Endothelial cell of umbilical vein (primary cell): ENCODE measurements around the gene PVRIG. TPM values are rescaled to one million over a fixed set of nuclear protein-coding genes. Genes with fewer than 3 reads are reported as not detected.

ENCODE experiments used
- BruUV-seq: library from RNA; stranded (reverse); fragments of 400-500 nt; replicated peaks from 2 replicates; lab custom pipeline; 2021; lab: Mats Ljungman, UMichigan
- CTCF ChIA-PET: fragments of 300-600, 350-600 bp; sonication (Branson Sonifier 250); formaldehyde crosslinking; loops from one replicate; lab custom pipeline; 2021; ENCODE audit warnings: antibody characterized with exemption, inconsistent platforms; lab: Charles Lee
- POLR2A ChIA-PET: fragments of 300-600, 350-600 bp; sonication (Branson Sonifier 250); formaldehyde crosslinking; loops from one replicate; lab custom pipeline; 2021; ENCODE audit warnings: antibody characterized with exemption, inconsistent platforms; lab: Charles Lee
- DNase-seq: peaks from one replicate; pipeline ENCODE4 v3.0.0-alpha.2; 2011; ENCODE audit warnings: low read depth, low spot score
- FAIRE-seq: peaks from 2 replicates; lab custom pipeline; 2011; peaks lifted over from hg19 to GRCh38; lab: Jason Lieb, UNC
- H2AFZ ChIP-seq: 2 replicates; pipeline ENCODE4 v1.6.0; 2012; ENCODE audit warnings: low read depth, low read length, control low read depth, inconsistent platforms
- H3K27ac ChIP-seq: 2 replicates; pipeline ENCODE4 v1.5.1; 2011; ENCODE audit warnings: low read depth, mild to moderate bottlenecking, control low read depth, low read length, moderate library complexity; ENCODE audit not compliant: insufficient read depth
- H3K27me3 ChIP-seq, 2 experiments: 2 replicates each; pipeline versions ENCODE4 v1.6.0 to v1.6.1; 2011; ENCODE audit warnings: low read length in 2 of 2, mixed read lengths in 1 of 2; ENCODE audit not compliant: control insufficient read depth in 2 of 2, insufficient read depth in 2 of 2
- H3K36me3 ChIP-seq, 2 experiments: 2 replicates in 1 of 2; 3 replicates in 1 of 2; pipeline ENCODE4 v1.5.1; 2011; ENCODE audit warnings: low read length in 2 of 2, mild to moderate bottlenecking in 1 of 2, moderate library complexity in 1 of 2; ENCODE audit not compliant: control insufficient read depth in 2 of 2, insufficient read depth in 2 of 2; ENCODE audit errors: extremely low read depth in 1 of 2
- H3K4me1 ChIP-seq: 3 replicates; pipeline ENCODE4 v1.5.1; 2011; ENCODE audit warnings: mild to moderate bottlenecking, low read length; ENCODE audit not compliant: control insufficient read depth, insufficient read depth; ENCODE audit errors: extremely low read depth
- H3K4me2 ChIP-seq: 2 replicates; pipeline ENCODE4 v1.6.1; 2011; ENCODE audit warnings: low read length, control low read depth, mixed read lengths; ENCODE audit not compliant: insufficient read depth
- H3K4me3 ChIP-seq, 3 experiments: fragments of 200-600 bp in 1 of 3; sonication (generic), shearing (Covaris generic) in 1 of 3; replicated peaks in 1 of 3; 2 replicates each; pipeline ENCODE4 v1.5.1; 2011 to 2016; ENCODE audit warnings: control low read depth in 3 of 3, low read length in 3 of 3, mild to moderate bottlenecking in 2 of 3, inconsistent platforms in 1 of 3, low read depth in 1 of 3, moderate library complexity in 1 of 3; ENCODE audit not compliant: insufficient read depth in 1 of 3
- H3K79me2 ChIP-seq: 2 replicates; pipeline ENCODE4 v1.6.0; 2012; ENCODE audit warnings: low read length, inconsistent platforms; ENCODE audit not compliant: control insufficient read depth, insufficient read depth
- H3K9ac ChIP-seq: replicated peaks from 2 replicates; pipeline ENCODE3; 2011; ENCODE audit warnings: low read length, control low read depth; ENCODE audit not compliant: insufficient read depth; ENCODE audit errors: extremely low read depth
- H3K9me1 ChIP-seq: replicated peaks from 3 replicates; pipeline ENCODE4 v1.6.0; 2011; ENCODE audit warnings: mild to moderate bottlenecking, low read length; ENCODE audit not compliant: control insufficient read depth, insufficient read depth; ENCODE audit errors: extremely low read depth
- H3K9me3 ChIP-seq: replicated peaks from 2 replicates; pipeline ENCODE4 v1.5.1; 2012; ENCODE audit warnings: low read length, inconsistent platforms; ENCODE audit not compliant: control insufficient read depth, insufficient read depth
- H4K20me1 ChIP-seq: replicated peaks from 2 replicates; pipeline ENCODE3; 2011; ENCODE audit warnings: mild to moderate bottlenecking, low read length; ENCODE audit not compliant: control insufficient read depth, insufficient read depth; ENCODE audit errors: extremely low read depth
- EZH2 ChIP-seq: IDR thresholded peaks from 2 replicates; pipeline ENCODE4 v1.6.1; 2012; ENCODE audit warnings: borderline replicate concordance, low read depth, mild to moderate bottlenecking, moderate library complexity, low read length, inconsistent platforms; ENCODE audit not compliant: severe bottlenecking
- FOS ChIP-seq: IDR thresholded peaks from 2 replicates; pipeline ENCODE4 v1.6.1; 2011; ENCODE audit warnings: mild to moderate bottlenecking, low read length, moderate library complexity, borderline replicate concordance; ENCODE audit not compliant: insufficient read depth
- GATA2 ChIP-seq: IDR thresholded peaks from 2 replicates; pipeline ENCODE4 v1.7.0; 2011; ENCODE audit warnings: low read depth, mild to moderate bottlenecking, moderate library complexity, mixed read lengths, low read length; ENCODE audit not compliant: insufficient read length, insufficient read depth
- JUN ChIP-seq: IDR thresholded peaks from 2 replicates; pipeline ENCODE4 v1.6.1; 2011; ENCODE audit warnings: borderline replicate concordance, low read depth; ENCODE audit not compliant: insufficient read length, insufficient read depth
- MYC ChIP-seq: IDR thresholded peaks from one replicate; pipeline ENCODE4 v1.6.1; 2011; ENCODE audit warnings: mild to moderate bottlenecking, low read depth, low read length
- POLR2A ChIP-seq: IDR thresholded peaks from 2 replicates; pipeline ENCODE4 v1.6.1; 2012; ENCODE audit warnings: low read depth, mild to moderate bottlenecking, control low read depth, low read length
- POLR2AphosphoS5 ChIP-seq: IDR thresholded peaks from 2 replicates; pipeline ENCODE4 v1.6.1; 2012; ENCODE audit warnings: low read depth, mild to moderate bottlenecking, control low read depth, low read length, moderate library complexity; ENCODE audit not compliant: insufficient read depth
- dilution Hi-C: fragments of 300-500 bp; cut with MboI; formaldehyde crosslinking; loops from one replicate; pipeline ENCODE4 v1.15.0; 2019; ENCODE audit warnings: low sequenced_read_pairs; ENCODE audit not compliant: extremely low pct_ligation_motif_present
- intact Hi-C: fragments of 100-400 bp; cut with micrococcal nuclease; formaldehyde crosslinking; loops from one replicate; pipeline ENCODE4 v1.10.0; 2022
- polyA plus RNA-seq, 4 experiments: library from polyadenylated mRNA; depleted of rRNA in 3 of 4; stranded (reverse) in 3 of 4; unstranded in 1 of 4; fragments of >200 nt; gene quantifications; 2 replicates each; pipeline versions ENCODE4 v1.2.1 to v1.2.3, GENCODE V29; 2011 to 2012; ENCODE audit warnings: missing spikeins in 1 of 4
- total RNA-seq: library from RNA; stranded (reverse); gene quantifications from 2 replicates; pipeline ENCODE4 v1.2.3, GENCODE V29; 2021
- TF ChIP-seq, protein P1 (sequence below), 2 donors: IDR thresholded peaks; 1 replicate in 1 of 2; 2 replicates in 1 of 2; pipeline ENCODE4 v1.5.1; 2011; ENCODE audit warnings: low read length in 2 of 2, mild to moderate bottlenecking in 2 of 2, moderate library complexity in 2 of 2, control low read depth in 1 of 2, inconsistent platforms in 1 of 2, low read depth in 1 of 2; ENCODE audit not compliant: insufficient read depth in 1 of 2; ENCODE audit errors: extremely low read depth in 1 of 2
- TF ChIP-seq, protein P2 (sequence below): IDR thresholded peaks from 2 replicates; pipeline ENCODE4 v1.6.1; 2011; ENCODE audit not compliant: insufficient read depth, insufficient read length

PVRIG gene
- total and polyA plus RNA-seq, 2 donors (not counting 3 experiments of a cell fraction or from before 2014, with no cell fraction given): 0.80 TPM; not detected in 1

DNA sequence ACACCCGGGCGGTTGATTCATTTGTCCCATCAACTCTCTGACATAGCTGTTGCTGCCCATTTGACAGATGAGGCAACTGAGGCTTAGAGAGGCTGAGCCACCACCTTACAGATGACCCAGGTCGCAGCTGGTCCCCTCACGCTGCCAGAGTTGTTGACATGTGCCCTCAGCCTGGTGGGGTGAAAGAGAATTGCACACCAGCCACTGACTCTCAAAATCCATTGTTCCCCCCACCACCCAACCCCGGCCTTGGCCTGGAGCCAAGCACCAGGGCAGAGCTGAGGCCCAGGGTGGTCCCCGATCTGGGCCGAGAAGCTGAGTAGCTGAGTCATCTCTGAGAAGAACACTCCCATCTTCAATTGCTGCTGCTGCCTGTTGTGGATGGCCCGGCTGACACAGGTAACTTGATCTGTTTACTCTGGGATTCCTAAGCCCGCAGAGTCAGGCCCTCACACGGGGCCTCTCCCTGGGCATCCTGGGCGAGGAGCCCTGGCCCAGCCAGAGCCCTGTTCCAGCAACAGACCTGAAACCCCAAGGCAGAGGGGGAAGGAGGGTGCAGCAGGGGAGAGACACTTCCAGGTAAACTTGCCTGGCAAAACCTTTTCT is 27.5 kb downstream of the PVRIG start:
- Histone ChIP-seq H2AFZ (no peak overlapping the region), H3K36me3 (no peaks in the 10 kb centered on the region), H3K9ac (no peak overlapping the region), H3K9me3 (no peaks in the 10 kb centered on the region), H4K20me1 (no peaks in the 10 kb centered on the region), H3K27ac (no peak overlapping the region), H3K4me2 (no peak overlapping the region), H3K9me1 (no peaks in the 10 kb centered on the region), H3K4me1 (no peaks in the 10 kb centered on the region), H3K4me3 (no peak overlapping the region), H3K27me3 (no peaks in the 10 kb centered on the region), H3K79me2 (no peaks in the 10 kb centered on the region)
- no TSS peak for BruUV-seq
- dilution Hi-C loops: no loop called here
- FAIRE-seq: no peak
- intact Hi-C loops: no loop called here
- POLR2A ChIA-PET: no interaction called here
- CTCF ChIA-PET: no interaction called here
- peak; percentile 3 for DNase-seq
- TF ChIP-seq, protein P1, sequence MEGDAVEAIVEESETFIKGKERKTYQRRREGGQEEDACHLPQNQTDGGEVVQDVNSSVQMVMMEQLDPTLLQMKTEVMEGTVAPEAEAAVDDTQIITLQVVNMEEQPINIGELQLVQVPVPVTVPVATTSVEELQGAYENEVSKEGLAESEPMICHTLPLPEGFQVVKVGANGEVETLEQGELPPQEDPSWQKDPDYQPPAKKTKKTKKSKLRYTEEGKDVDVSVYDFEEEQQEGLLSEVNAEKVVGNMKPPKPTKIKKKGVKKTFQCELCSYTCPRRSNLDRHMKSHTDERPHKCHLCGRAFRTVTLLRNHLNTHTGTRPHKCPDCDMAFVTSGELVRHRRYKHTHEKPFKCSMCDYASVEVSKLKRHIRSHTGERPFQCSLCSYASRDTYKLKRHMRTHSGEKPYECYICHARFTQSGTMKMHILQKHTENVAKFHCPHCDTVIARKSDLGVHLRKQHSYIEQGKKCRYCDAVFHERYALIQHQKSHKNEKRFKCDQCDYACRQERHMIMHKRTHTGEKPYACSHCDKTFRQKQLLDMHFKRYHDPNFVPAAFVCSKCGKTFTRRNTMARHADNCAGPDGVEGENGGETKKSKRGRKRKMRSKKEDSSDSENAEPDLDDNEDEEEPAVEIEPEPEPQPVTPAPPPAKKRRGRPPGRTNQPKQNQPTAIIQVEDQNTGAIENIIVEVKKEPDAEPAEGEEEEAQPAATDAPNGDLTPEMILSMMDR (IDR thresholded peaks at IDR 0.05; ENCODE audit: extremely low read depth in 1 of 2, insufficient read depth in 1 of 2, low read depth in 1 of 2, low read length in 2 of 2): no peak
- TF ChIP-seq FOS (no peak), GATA2 (no peak), MYC (no peak), POLR2A (no peak)

DNA sequence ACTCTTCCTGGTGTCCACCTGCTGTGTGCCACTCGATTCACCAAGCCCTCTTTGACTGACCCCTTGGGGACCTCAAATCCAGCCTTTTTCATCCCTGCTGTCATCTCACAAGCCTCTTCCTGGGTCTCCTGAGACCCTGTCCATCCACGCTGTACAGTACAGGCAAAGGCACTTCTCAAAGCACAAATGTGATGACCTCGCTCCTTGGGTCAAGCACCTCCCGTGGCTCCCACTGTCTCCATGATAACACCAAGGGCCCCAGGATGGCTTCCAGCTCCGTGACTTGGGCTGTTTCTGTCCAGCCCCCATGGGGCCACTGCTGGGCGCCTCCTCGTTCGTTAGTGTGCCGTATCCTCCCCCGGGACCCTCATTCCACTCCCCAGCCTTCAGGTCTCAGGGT is 28.7 kb downstream of the PVRIG start:
- Histone ChIP-seq H3K36me3 (no peaks in the 10 kb centered on the region), H3K4me1 (no peaks in the 10 kb centered on the region), H3K9me3 (no peaks in the 10 kb centered on the region), H3K79me2 (no peaks in the 10 kb centered on the region), H3K9ac (no peak overlapping the region), H3K27me3 (no peaks in the 10 kb centered on the region), H3K27ac (no peak overlapping the region), H4K20me1 (no peaks in the 10 kb centered on the region), H2AFZ (no peak overlapping the region), H3K9me1 (no peaks in the 10 kb centered on the region), H3K4me3 (no peak overlapping the region), H3K4me2 (no peak overlapping the region)
- intact Hi-C loops: no loop called here
- DNase-seq (no peak), FAIRE-seq (no peak)
- dilution Hi-C loops: no loop called here
- no TSS peak for BruUV-seq
- ChIA-PET CTCF (no interaction called here), POLR2A (no interaction called here)
- no peak for TF ChIP-seq MYC
- TF ChIP-seq, protein P2, sequence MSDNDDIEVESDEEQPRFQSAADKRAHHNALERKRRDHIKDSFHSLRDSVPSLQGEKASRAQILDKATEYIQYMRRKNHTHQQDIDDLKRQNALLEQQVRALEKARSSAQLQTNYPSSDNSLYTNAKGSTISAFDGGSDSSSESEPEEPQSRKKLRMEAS: no peak
- no peak for TF ChIP-seq POLR2AphosphoS5
- no peak for TF ChIP-seq FOS
- no peak for TF ChIP-seq JUN
- TF ChIP-seq, protein P1 (IDR thresholded peaks at IDR 0.05; ENCODE audit: extremely low read depth in 1 of 2, insufficient read depth in 1 of 2, low read depth in 1 of 2, low read length in 2 of 2): no peak
- no peak for TF ChIP-seq EZH2
- TF ChIP-seq GATA2: no peak
